ENCODE results near the gene SLC2A4RG. TPM values are rescaled to one million over a fixed set of nuclear protein-coding genes. Genes with fewer than 3 reads are reported as not detected.

The SLC2A4RG gene
- total RNA-seq, 1 donor from 2014 or later, result 80.7 TPM

GRCh38 chr20:63769891-63770474 is 30.4 kb downstream of the SLC2A4RG start:
- TF ChIP-seq CTCF (IDR thresholded peaks at IDR 0.05), result no peak
- Mint-ChIP-seq H3K36me3 (ENCODE audit: unreplicated experiment) (peaks cover 19% of the 10 kb centered on the region), H3K4me3 (ENCODE audit: unreplicated experiment) (no peak overlapping the region), H3K27ac (ENCODE audit: unreplicated experiment) (no peak overlapping the region), H3K4me1 (ENCODE audit: unreplicated experiment) (peaks cover 16% of the 10 kb centered on the region), H3K27me3 (ENCODE audit: unreplicated experiment) (no peaks in the 10 kb centered on the region), H3K9me3 (ENCODE audit: unreplicated experiment) (no peaks in the 10 kb centered on the region)
- DNase-seq (ENCODE audit: extremely low spot score, unreplicated experiment), result no peak

GRCh38 chr20:63771046-63771707 is 31.6 kb downstream of the SLC2A4RG start:
- TF ChIP-seq CTCF (IDR thresholded peaks at IDR 0.05), result no peak
- H3K4me1 Mint-ChIP-seq (ENCODE audit: unreplicated experiment), result peaks cover 21% of the 10 kb centered on the region
- peaks cover 18% of the 10 kb centered on the region for H3K36me3 Mint-ChIP-seq (ENCODE audit: unreplicated experiment)
- H3K27me3 Mint-ChIP-seq (ENCODE audit: unreplicated experiment), result no peaks in the 10 kb centered on the region
- no peak for DNase-seq (ENCODE audit: extremely low spot score, unreplicated experiment)
- no peak overlapping the region for H3K27ac Mint-ChIP-seq (ENCODE audit: unreplicated experiment)
- H3K9me3 Mint-ChIP-seq (ENCODE audit: unreplicated experiment), result no peaks in the 10 kb centered on the region
- H3K4me3 Mint-ChIP-seq (ENCODE audit: unreplicated experiment), result no peak overlapping the region

- H3K4me1 Mint-ChIP-seq (ENCODE audit: unreplicated experiment), result peaks cover 21% of the 10 kb centered on the region
- H3K27ac Mint-ChIP-seq (ENCODE audit: unreplicated experiment), result peak overlapping the region; percentile 66
- TF ChIP-seq CTCF (IDR thresholded peaks at IDR 0.05), result no peak
- DNase-seq (ENCODE audit: extremely low spot score, unreplicated experiment), result no peak
- peaks cover 12% of the 10 kb centered on the region for H3K36me3 Mint-ChIP-seq (ENCODE audit: unreplicated experiment)
- H3K4me3 Mint-ChIP-seq (ENCODE audit: unreplicated experiment), result no peak overlapping the region
- no peaks in the 10 kb centered on the region for H3K27me3 Mint-ChIP-seq (ENCODE audit: unreplicated experiment)
- H3K9me3 Mint-ChIP-seq (ENCODE audit: unreplicated experiment), result no peaks in the 10 kb centered on the region
These were observed 33.4 kb downstream of the SLC2A4RG start for GRCh38 chr20:63772781-63773518.

- no peak for TF ChIP-seq CTCF (IDR thresholded peaks at IDR 0.05)
- Mint-ChIP-seq H3K4me1 (ENCODE audit: unreplicated experiment) (peaks cover 25% of the 10 kb centered on the region), H3K9me3 (ENCODE audit: unreplicated experiment) (no peaks in the 10 kb centered on the region), H3K27ac (ENCODE audit: unreplicated experiment) (no peak overlapping the region), H3K4me3 (ENCODE audit: unreplicated experiment) (no peak overlapping the region), H3K36me3 (ENCODE audit: unreplicated experiment) (peaks cover 10% of the 10 kb centered on the region), H3K27me3 (ENCODE audit: unreplicated experiment) (no peaks in the 10 kb centered on the region)
- DNase-seq (ENCODE audit: extremely low spot score, unreplicated experiment), result no peak
These were observed 34.1 kb downstream of the SLC2A4RG start for GRCh38 chr20:63773571-63774241.
